H1 (cell line): ENCODE data around the gene MBD5. TPM values are rescaled to one million over a fixed set of nuclear protein-coding genes. Genes with fewer than 3 reads are reported as not detected.

ENCODE experiments used
- CHD1 ChIP-seq: IDR thresholded peaks from 2 replicates; pipeline ENCODE4 v1.6.1; 2012; ENCODE audit warnings: low read depth, low read length, improper control_type of control experiment
- CTBP2 ChIP-seq: IDR thresholded peaks from 2 replicates; pipeline ENCODE4 v1.7.0; 2011; ENCODE audit warnings: borderline replicate concordance, mild to moderate bottlenecking, moderate library complexity, mixed read lengths, low read length; ENCODE audit not compliant: insufficient read depth, insufficient read length
- HDAC6 ChIP-seq: IDR thresholded peaks from one replicate; pipeline ENCODE4 v1.7.1; 2012; ENCODE audit warnings: low read depth, mild to moderate bottlenecking, inconsistent platforms, low read length, moderate library complexity
- NANOG ChIP-seq: IDR thresholded peaks from 2 replicates; pipeline ENCODE4 v1.6.1; 2011; ENCODE audit warnings: low read length, low read depth, mild to moderate bottlenecking, inconsistent platforms; ENCODE audit not compliant: insufficient read depth, poor library complexity, severe bottlenecking
- RXRA ChIP-seq: IDR thresholded peaks from 2 replicates; pipeline ENCODE4 v1.6.1; 2011; ENCODE audit warnings: low read depth, mild to moderate bottlenecking, low read length, moderate library complexity; ENCODE audit not compliant: insufficient read depth
- SIN3A ChIP-seq, 2 experiments: IDR thresholded peaks in 1 of 2; conservative IDR thresholded peaks in 1 of 2; 2 replicates each; pipeline ENCODE4 v1.6.1; 2011 to 2012; ENCODE audit warnings: low read length in 2 of 2, improper control_type of control experiment in 1 of 2, low read depth in 1 of 2, mild to moderate bottlenecking in 1 of 2
- SP2 ChIP-seq: IDR thresholded peaks from 2 replicates; pipeline ENCODE4 v1.6.1; 2012; ENCODE audit warnings: mild to moderate bottlenecking, low read length, inconsistent platforms
- TAF7 ChIP-seq: optimal IDR thresholded peaks from 2 replicates; pipeline ENCODE3; 2011; ENCODE audit warnings: low read depth, mild to moderate bottlenecking, inconsistent platforms, low read length, moderate library complexity, borderline replicate concordance
- TEAD4 ChIP-seq: IDR thresholded peaks from 2 replicates; pipeline ENCODE4 v1.6.1; 2012; ENCODE audit warnings: low read depth, low read length, inconsistent platforms, mixed read lengths
- polyA plus RNA-seq, 7 experiments: library from polyadenylated mRNA; depleted of rRNA in 3 of 7; stranded (reverse) in 5 of 7; unstranded in 2 of 7; fragments of >200 nt in 5 of 7; fragments of 200-250 nt in 2 of 7; gene quantifications; 1 replicate in 5 of 7; 2 replicates in 1 of 7; 4 replicates in 1 of 7; pipeline versions ENCODE4 v1.2.1 to v1.2.3, GENCODE V29; 2011 to 2013; ENCODE audit warnings: missing spikeins in 2 of 7, mixed read lengths in 2 of 7
- total RNA-seq: library from RNA; stranded (reverse); fragmentation: NEBNext Ultra II Directional; extraction: Animal tissue kit (Norgen Biotek cat#: 25700); gene quantifications from 2 replicates; pipeline ENCODE4 v1.2.1, GENCODE V29; 2021

MBD5 gene
- total and polyA plus RNA-seq, 2 of the 8 experiments (the other 6 are each of a cell fraction or from before 2014, with no cell fraction given), result 9.7 to 29.4 TPM

DNA sequence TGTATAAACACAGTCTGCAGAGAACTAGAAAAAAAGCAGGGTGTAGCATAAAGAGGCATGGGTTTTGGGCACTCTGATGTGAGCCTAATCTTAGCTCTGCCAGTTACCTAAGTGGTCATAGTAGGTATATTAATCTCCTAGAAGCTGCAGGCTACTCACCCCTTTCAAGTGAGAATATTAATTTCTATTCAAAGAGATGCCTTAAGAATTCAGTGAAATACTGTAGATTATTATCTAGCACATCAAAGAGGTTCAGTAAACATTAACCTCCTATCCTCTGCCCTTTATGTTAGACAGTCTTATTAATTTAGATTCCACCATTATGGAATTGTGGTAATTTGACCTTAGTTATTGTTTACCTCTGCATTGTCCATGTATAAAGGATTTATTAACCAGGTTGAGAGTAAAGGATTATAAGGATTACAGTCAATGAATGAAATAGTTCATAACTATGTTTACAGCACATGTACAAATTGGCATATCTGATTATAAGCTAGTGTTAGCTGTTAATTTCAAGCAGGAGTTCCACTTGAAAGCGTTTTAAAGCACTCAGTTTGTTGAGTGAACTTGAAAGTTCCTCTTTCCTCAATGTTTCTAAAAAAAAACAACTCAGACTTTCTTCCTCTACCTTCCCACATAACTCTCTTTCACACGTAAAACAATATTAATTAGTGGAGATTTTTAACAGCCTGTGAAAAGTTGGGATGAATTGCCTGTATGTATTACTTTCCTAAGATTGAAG is 473.1 kb downstream of the MBD5 start (continued):
- TF ChIP-seq CTBP2, result no peak
- TF ChIP-seq SP2, result no peak
- TF ChIP-seq HDAC6, result no peak
- TF ChIP-seq TEAD4, result no peak
- TF ChIP-seq RXRA, result no peak
- TF ChIP-seq CHD1, result no peak
- TF ChIP-seq SIN3A (conservative IDR thresholded peaks at IDR 0.05 in 1 of 2, IDR thresholded peaks at IDR 0.05 in 1 of 2; ENCODE audit: low read depth in 1 of 2, low read length in 2 of 2), result no peak
- TF ChIP-seq NANOG, result no peak
- TF ChIP-seq TAF7, result no peak
- TF ChIP-seq, all 59 proteins: peak for 0
